ENCODE measurements around the gene CGB7. TPM values are rescaled to one million over a fixed set of nuclear protein-coding genes. Genes with fewer than 3 reads are reported as not detected.
A peak's percentile ranks its signal among the peaks of the same experiment; 100 is the strongest.

Gene CGB7
- total and polyA plus RNA-seq, 10 of the 15 experiments (the other 5 are each of a cell fraction or from before 2014, with no cell fraction given), result 0.06 TPM; not detected in 9

GRCh38 chr19:49059053-49059452 is 1.5 kb upstream of the CGB7 start (continued):
- TF ChIP-seq POU2F2 (IDR thresholded peaks at IDR 0.05; ENCODE audit: borderline replicate concordance, low read depth, low read length) (no peak), BCL3 (IDR thresholded peaks at IDR 0.05; ENCODE audit: borderline replicate concordance, insufficient read depth, low read depth, low read length, poor library complexity, severe bottlenecking) (no peak)

- no peak overlapping the region for H3K9ac ChIP-seq (ENCODE audit: control insufficient read depth, insufficient read depth, low read length)
- FAIRE-seq (no peak), DNase-seq (ENCODE audit: low read depth, low spot score) (no peak), ATAC-seq (peak; percentile 37; the same call in 2 of the 3 replicates)
- BruUV-seq (replicated peaks), result no TSS peak
- H3K4me2 ChIP-seq (ENCODE audit: control insufficient read depth, insufficient read depth), result no peak overlapping the region
- no peak for TF ChIP-seq ATF2 (IDR thresholded peaks at IDR 0.05; ENCODE audit: low read length)
- no peak for TF ChIP-seq ATF7 (IDR thresholded peaks at IDR 0.05; ENCODE audit: low read depth)
- TF ChIP-seq POLR2A (IDR thresholded peaks at IDR 0.05; ENCODE audit: low read depth, low read length), result no peak
- no peak for TF ChIP-seq TAF1 (IDR thresholded peaks at IDR 0.05; ENCODE audit: borderline replicate concordance, low read depth, low read length)
- TF ChIP-seq ZNF274 (IDR thresholded peaks at IDR 0.05; ENCODE audit: insufficient read depth, insufficient read length), result no peak
- no peak for TF ChIP-seq TBL1XR1 (IDR thresholded peaks at IDR 0.05; ENCODE audit: low read depth, low read length)
- no peak for TF ChIP-seq MYB (IDR thresholded peaks at IDR 0.05; ENCODE audit: borderline replicate concordance, low read depth, low read length)
- no peak for TF ChIP-seq CBFB (IDR thresholded peaks at IDR 0.05; ENCODE audit: low read depth)
- TF ChIP-seq MTA2 (IDR thresholded peaks at IDR 0.05; ENCODE audit: low read depth), result no peak
- no peak for TF ChIP-seq CEBPZ (IDR thresholded peaks at IDR 0.05; ENCODE audit: low read depth, low read length)
- no peak for TF ChIP-seq SPI1 (IDR thresholded peaks at IDR 0.05; ENCODE audit: borderline replicate concordance, insufficient read depth, low read depth, low read length)
- no peak for TF ChIP-seq SREBF2 (IDR thresholded peaks at IDR 0.05; ENCODE audit: low read length)
- ChIA-PET SMC1A (ENCODE audit: uncharacterized antibody, unreplicated experiment) (no interaction called here), RAD21 (ENCODE audit: unreplicated experiment) (no interaction called here), CTCF (interaction anchor here (1.2 kb wide), 1 partner anchor 48 kb away, joined by 3 read pairs; no protein-coding TSS in a partner anchor), POLR2A (no interaction called here)
- H3K9me3 ChIP-seq (replicated peaks; ENCODE audit: control insufficient read depth, insufficient read depth, low read length), result no peaks in the 10 kb centered on the region
- no peak overlapping the region for H3K27ac ChIP-seq (ENCODE audit: control insufficient read depth, insufficient read depth)
- no peaks in the 10 kb centered on the region for H4K20me1 ChIP-seq (ENCODE audit: control insufficient read depth, insufficient read depth)
- no peak overlapping the region for H2AFZ ChIP-seq (ENCODE audit: control insufficient read depth, low read depth, low read length)
- in situ Hi-C loops (cut with MboI), result no loop called here
- no peaks in the 10 kb centered on the region for H3K4me1 ChIP-seq (ENCODE audit: control insufficient read depth, insufficient read depth, low read length)
- peaks cover 3 to 16% of the 10 kb centered on the region in 2 experiments; a peak in 3 of 4 replicates for H3K27me3 ChIP-seq (replicated peaks in 1 of 2; ENCODE audit: control insufficient read depth in 2 of 2, insufficient read depth in 2 of 2, low read length in 1 of 2)
- WGBS (ENCODE audit: insufficient coverage, insufficient replicate concordance, low lambda C conversion rate, missing lambda C conversion rate), result 37% methylated on average over 10 of the region's 10 CpGs
- intact Hi-C loops (cut with micrococcal nuclease; ENCODE audit: unreplicated experiment), result no loop called here
- no peaks in the 10 kb centered on the region for H3K79me2 ChIP-seq (ENCODE audit: control insufficient read depth, insufficient read depth, low read length)
- H3K4me3 ChIP-seq, result no peak overlapping the region
- no peaks in the 10 kb centered on the region for H3K36me3 ChIP-seq (ENCODE audit: control insufficient read depth in 2 of 2, insufficient read depth in 2 of 2, low read length in 1 of 2)
These were observed 1.0 kb upstream of the CGB7 start for GRCh38 chr19:49058562-49058961.

Measured in GM12878 (cell line).